HG03469 (cell line): ENCODE data around the gene NAA20.
"Not testable (repeated sequence)": the region's sequence is repeated elsewhere in the genome, so short reads cannot be mapped to it uniquely, and the experiment has no call there.

Experiments used
- ATAC-seq: cut with Tn5 transposase; IDR thresholded peaks from one replicate; pipeline ENCODE4 v1.9.1; 2021; ENCODE audit warnings: mild to moderate bottlenecking, moderate library complexity, moderate number of reproducible peaks; ENCODE audit not compliant: unreplicated experiment

Gene NAA20

DNA sequence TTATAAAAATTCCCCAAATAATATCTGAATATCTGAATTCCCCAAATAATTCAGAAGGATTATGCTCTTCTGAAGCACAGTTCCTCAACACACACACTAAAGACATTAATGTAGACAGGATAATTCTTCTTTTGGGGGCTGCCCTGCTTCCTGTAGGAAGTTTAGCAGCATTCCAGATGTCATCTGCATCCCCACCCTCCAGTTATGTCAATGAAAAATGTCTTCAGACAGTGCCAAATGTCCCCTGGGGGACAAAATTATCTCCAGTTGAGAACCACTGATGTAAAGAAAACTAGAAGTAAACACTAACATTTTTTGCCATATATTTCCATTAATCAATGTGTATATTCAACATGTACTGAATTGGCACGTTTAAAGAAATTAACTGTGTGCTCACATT, 25.9 kb upstream of the NAA20 start:
- no peak for ATAC-seq

- no peak for ATAC-seq
Measured at GRCh38 chr20:19991854-19992253, 25.3 kb upstream of the NAA20 start.

- ATAC-seq = no peak
Measured at GRCh38 chr20:19992996-19993908, 23.9 kb upstream of the NAA20 start.

DNA sequence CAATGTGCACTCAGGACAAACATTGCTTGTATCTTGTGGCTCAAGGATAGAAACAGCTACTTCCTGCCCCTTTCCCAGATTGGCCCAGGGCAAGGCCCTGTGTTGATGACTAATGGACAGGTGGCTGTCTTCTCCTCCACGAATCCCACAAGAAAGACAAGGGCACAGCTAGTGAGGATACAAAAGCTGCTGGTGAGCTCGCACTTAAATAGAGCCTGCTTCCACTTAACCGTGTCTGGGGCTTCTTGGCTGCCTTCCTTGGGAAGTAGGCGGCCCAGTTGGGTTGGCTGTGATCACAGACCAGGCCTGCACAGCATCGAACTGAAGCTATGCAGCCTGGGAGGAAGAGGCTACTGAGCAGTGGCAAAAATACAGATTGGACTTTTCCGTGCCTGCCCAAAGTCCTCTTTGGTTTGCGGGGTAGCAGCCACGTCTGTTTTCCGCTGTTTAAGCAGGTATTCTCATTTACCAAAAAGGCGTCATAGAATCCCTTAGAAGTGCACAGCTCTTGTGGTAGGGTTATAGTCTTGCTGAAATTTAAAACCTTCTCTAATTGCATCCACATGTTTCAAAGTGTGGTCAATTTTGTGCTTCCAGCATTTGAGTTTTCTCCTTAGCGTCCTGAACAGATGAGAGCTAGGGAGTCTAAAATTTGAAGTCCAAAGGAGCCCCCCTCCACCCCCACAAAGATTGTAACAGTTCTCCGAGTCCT, 23.0 kb upstream of the NAA20 start:
- no peak for ATAC-seq

DNA sequence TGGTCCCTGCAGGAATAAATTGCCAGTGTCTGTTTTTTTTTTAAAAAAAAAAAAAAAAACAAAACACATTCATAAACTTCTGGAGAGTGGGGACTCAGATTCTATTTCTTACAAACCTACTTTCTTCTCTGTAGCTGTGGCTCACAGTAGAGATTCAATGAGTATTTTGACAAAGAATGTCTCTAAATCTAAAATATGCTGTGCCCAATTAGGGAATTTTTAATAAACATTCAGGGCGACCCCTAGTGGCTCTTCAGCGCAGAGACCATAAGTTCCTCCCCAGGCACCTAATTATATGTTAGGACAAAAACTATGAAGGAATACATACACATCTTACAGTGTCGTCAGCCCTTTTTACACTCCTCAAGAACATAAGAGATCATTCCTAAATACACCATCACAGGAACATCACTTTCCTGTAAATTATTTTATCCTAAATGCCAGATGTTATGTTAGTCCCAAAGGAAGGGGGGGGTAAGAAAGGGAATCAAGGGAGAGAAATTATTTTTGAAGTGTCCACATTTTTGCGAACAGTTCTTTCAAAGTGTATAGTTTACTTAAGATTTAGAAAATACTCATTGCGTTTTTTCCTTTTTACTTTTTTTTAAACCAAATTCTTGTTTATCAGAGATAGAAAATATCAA, 21.8 kb upstream of the NAA20 start:
- no peak for ATAC-seq

- no peak for ATAC-seq
Measured at GRCh38 chr20:19996222-19996621, 20.9 kb upstream of the NAA20 start.

GRCh38 chr20:19996917-19997316, 20.2 kb upstream of the NAA20 start:
- ATAC-seq = no peak

- no peak for ATAC-seq
Measured at GRCh38 chr20:19998990-19999705, 18.0 kb upstream of the NAA20 start.

DNA sequence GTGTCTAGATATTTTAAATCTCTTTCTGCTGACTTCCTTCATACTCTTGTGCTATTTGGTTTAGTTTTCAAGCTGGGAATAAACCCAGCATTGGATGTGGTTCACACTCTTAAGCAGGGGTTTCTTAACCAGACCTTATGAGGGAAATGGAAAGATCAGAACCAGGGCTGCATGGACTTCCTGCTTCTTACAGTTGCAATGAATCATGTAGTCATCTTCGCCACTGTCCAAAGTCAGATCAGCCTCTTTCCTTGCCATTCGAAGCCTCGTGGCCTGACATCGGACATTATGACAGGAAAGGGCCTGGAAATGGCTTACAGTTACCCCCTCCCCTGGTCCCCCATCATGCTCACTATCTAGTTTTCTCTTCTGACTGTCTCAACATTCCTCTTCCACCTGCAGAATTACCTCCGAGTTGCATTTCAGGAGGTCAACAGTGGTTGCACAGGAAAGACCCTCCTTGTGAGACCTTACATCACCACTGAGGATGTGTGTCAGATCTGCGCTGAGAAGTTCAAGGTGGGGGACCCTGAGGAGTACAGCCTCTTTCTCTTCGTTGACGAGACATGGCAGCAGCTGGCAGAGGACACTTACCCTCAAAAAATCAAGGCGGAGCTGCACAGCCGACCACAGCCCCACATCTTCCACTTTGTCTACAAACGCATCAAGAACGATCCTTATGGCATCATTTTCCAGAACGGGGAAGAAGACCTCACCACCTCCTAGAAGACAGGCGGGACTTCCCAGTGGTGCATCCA, 16.8 kb upstream of the NAA20 start:
- ATAC-seq = no peak

- no peak for ATAC-seq
Measured at GRCh38 chr20:20002101-20002998, 14.8 kb upstream of the NAA20 start.

- no peak for ATAC-seq
Measured at GRCh38 chr20:20003031-20003954, 13.9 kb upstream of the NAA20 start.

DNA sequence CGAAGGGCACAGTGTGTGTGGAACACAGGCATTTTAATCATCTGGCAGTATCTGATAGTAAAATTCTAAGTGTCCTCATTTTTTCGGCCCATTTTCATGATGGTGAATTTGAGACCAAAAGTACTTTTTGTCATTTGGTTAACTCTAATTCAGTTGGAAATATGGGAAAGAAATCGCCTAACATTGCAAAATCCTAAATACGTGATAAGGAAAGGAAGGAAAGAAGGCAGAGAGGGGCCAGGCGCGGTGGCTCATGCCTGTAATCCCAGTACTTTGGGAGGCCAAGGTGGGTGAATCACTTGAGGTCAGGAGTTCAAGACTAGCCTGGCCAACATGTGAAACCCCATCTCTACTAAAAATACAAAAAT, 13.2 kb upstream of the NAA20 start:
- ATAC-seq = not testable (repeated sequence)

- ATAC-seq = no peak
Measured at GRCh38 chr20:20005342-20005741, 11.8 kb upstream of the NAA20 start.

- no peak for ATAC-seq
Measured at GRCh38 chr20:20009784-20010253, 7.3 kb upstream of the NAA20 start.

DNA sequence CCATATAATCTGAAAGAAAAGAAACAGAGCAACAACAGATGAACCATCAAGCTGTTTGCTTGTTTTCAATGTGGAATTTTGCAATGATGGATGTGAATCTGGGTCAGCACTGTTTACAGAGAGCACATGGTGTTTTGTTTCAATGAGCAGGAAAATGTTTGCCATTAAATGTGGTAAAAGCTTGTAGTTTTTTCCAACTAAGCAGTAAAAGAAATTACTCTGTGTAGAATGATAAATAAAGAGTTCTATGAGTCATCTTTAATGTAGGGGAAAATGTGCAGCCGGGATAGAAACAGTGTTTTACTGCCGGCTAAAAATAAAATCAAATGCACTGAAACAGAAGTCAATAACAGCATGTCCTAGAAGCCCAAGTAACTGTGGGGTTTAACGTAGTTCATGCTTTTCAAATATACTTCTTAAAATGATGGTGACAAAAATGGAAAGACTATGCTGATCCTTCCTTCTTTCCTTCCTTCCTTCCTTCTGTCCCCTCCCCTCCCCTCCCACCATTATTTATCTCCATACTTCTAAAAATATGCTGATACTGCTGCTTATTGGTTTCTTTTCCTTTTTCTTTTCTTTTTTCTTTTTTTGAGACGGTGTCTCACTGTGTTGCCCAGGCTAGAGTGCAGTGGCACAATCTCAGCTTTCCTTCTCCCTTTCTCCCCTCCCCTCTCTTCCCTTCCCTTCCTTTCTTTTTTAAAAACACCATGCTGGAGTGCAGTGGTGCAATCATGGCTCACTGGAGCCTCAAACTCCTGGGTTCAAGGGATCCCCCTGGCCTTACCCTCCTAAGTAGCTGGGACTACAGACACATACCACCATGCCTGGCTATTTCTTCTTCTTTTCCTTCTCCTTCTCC, 6.3 kb upstream of the NAA20 start:
- no peak for ATAC-seq

GRCh38 chr20:20012541-20012940, 4.6 kb upstream of the NAA20 start:
- ATAC-seq = no peak

- no peak for ATAC-seq
Measured at GRCh38 chr20:20014659-20015058, 2.5 kb upstream of the NAA20 start.
